ENCODE data around the gene WDR46.

- peak in 2 of 3 donors; percentile 25 to 33 for TF ChIP-seq CTCF (IDR thresholded peaks at IDR 0.05)
- peak; percentile 99 for TF ChIP-seq POLR2AphosphoS5 (IDR thresholded peaks at IDR 0.05)
- peak; percentile 99 for TF ChIP-seq POLR2A (IDR thresholded peaks at IDR 0.05)
Observed at GRCh38 chr6:33271468-33272274, 17.4 kb downstream of the WDR46 start, which contains the start of the genes RPS18 and VPS52.

Data from breast epithelium (tissue), 3 donors.